Neural cell (in vitro differentiated cells): Measurements from ENCODE around the gene ADARB1. TPM values are rescaled to one million over a fixed set of nuclear protein-coding genes. Genes with fewer than 3 reads are reported as not detected.

ENCODE experiments used
- H2AFZ ChIP-seq: fragments of 200-600, 300-800 bp; sonication (generic), shearing (Covaris generic); 2 replicates; pipeline ENCODE4 v1.6.0; 2014; ENCODE audit warnings: low read depth, mild to moderate bottlenecking, antibody characterized with exemption, low read length, moderate library complexity
- H3F3A ChIP-seq: fragments of 200-600 bp; shearing (Covaris generic); 2 replicates; pipeline ENCODE4 v1.6.1; 2016; ENCODE audit warnings: mild to moderate bottlenecking, moderate library complexity, mixed read lengths, antibody characterized with exemption, low read length; ENCODE audit not compliant: insufficient read depth, poor library complexity, severe bottlenecking
- H3K27ac ChIP-seq: fragments of 200-600, 300-800 bp; sonication (generic), shearing (Covaris generic); 2 replicates; pipeline ENCODE4 v1.5.1; 2014; ENCODE audit warnings: mild to moderate bottlenecking, low read length, moderate library complexity
- H3K27me3 ChIP-seq: fragments of 300-800, 200-600 bp; sonication (generic), shearing (Covaris generic); 2 replicates; pipeline ENCODE4 v1.6.0; 2014; ENCODE audit warnings: mild to moderate bottlenecking, low read depth, low read length, moderate library complexity; ENCODE audit not compliant: insufficient read depth
- H3K36me3 ChIP-seq: fragments of 300-800, 200-600 bp; sonication (generic), shearing (Covaris generic); 2 replicates; pipeline ENCODE4 v1.5.1; 2014; ENCODE audit warnings: mild to moderate bottlenecking, antibody characterized with exemption, low read length, moderate library complexity; ENCODE audit not compliant: insufficient read depth
- H3K4me2 ChIP-seq: fragments of 300-800, 200-600 bp; sonication (generic), shearing (Covaris generic); 2 replicates; pipeline ENCODE4 v1.6.0; 2014; ENCODE audit warnings: mild to moderate bottlenecking, low read length
- H3K4me3 ChIP-seq: fragments of 300-800, 200-600 bp; sonication (generic), shearing (Covaris generic); 2 replicates; pipeline ENCODE4 v1.5.1; 2014; ENCODE audit warnings: mild to moderate bottlenecking, low read length, moderate library complexity
- H3K79me2 ChIP-seq: fragments of 200-600 bp; shearing (Covaris generic); replicated peaks from 2 replicates; pipeline ENCODE4 v1.6.0; 2014; ENCODE audit warnings: mild to moderate bottlenecking, low read length, moderate library complexity; ENCODE audit not compliant: insufficient read depth
- H3K9ac ChIP-seq: fragments of 300-800, 200-600 bp; sonication (generic), shearing (Covaris generic); 2 replicates; pipeline ENCODE4 v1.6.1; 2016; ENCODE audit warnings: mild to moderate bottlenecking, low read length, mixed read lengths
- H3K9me2 ChIP-seq: fragments of 200-600 bp; shearing (Covaris generic); 2 replicates; pipeline ENCODE4 v1.6.1; 2016; ENCODE audit warnings: mild to moderate bottlenecking, low read length, mixed read lengths; ENCODE audit not compliant: insufficient read depth
- H3K9me3 ChIP-seq: fragments of 200-600, 300-800 bp; sonication (generic), shearing (Covaris generic); 2 replicates; pipeline ENCODE4 v1.6.1; 2016; ENCODE audit warnings: mild to moderate bottlenecking, mixed run types, low read length, moderate library complexity, mixed read lengths
- H4K20me1 ChIP-seq: fragments of 200-600 bp; shearing (Covaris generic); 2 replicates; pipeline ENCODE4 v1.6.1; 2016; ENCODE audit warnings: mild to moderate bottlenecking, mixed run types; ENCODE audit not compliant: insufficient read depth
- EP300 ChIP-seq: fragments of 450-650 bp; conservative IDR thresholded peaks from 2 replicates; pipeline ENCODE4 v1.6.1; 2014; ENCODE audit warnings: antibody characterized with exemption, mild to moderate bottlenecking, moderate library complexity; ENCODE audit not compliant: poor library complexity, severe bottlenecking
- EZH2 ChIP-seq: fragments of 200-600, 300-800 bp; shearing (Covaris generic), sonication (generic); IDR thresholded peaks from 2 replicates; pipeline ENCODE4 v1.6.1; 2014; ENCODE audit warnings: antibody characterized with exemption, low read length, borderline replicate concordance, mild to moderate bottlenecking; ENCODE audit not compliant: insufficient read depth, poor library complexity, severe bottlenecking
- MXI1 ChIP-seq: fragments of 450-650 bp; conservative IDR thresholded peaks from 2 replicates; pipeline ENCODE4 v1.6.1; 2014; ENCODE audit warnings: antibody characterized with exemption, mild to moderate bottlenecking; ENCODE audit not compliant: poor library complexity, severe bottlenecking
- POLR2AphosphoS5 ChIP-seq: IDR thresholded peaks from 2 replicates; pipeline ENCODE4 v1.6.1; 2012
- RAD21 ChIP-seq: fragments of 450-650 bp; conservative IDR thresholded peaks from 2 replicates; pipeline ENCODE4 v1.6.1; 2014; ENCODE audit warnings: antibody characterized with exemption, mild to moderate bottlenecking, moderate library complexity
- SMC3 ChIP-seq: fragments of 450-650 bp; conservative IDR thresholded peaks from 2 replicates; pipeline ENCODE4 v1.6.1; 2014; ENCODE audit warnings: antibody characterized with exemption, mild to moderate bottlenecking, moderate library complexity; ENCODE audit not compliant: poor library complexity
- TAF1 ChIP-seq: IDR thresholded peaks from 2 replicates; pipeline ENCODE4 v1.6.1; 2012; ENCODE audit warnings: low read depth
- polyA plus RNA-seq: library from polyadenylated mRNA; depleted of rRNA; stranded (reverse); fragments of >200 nt; gene quantifications from 2 replicates; pipeline ENCODE4 v1.2.3, GENCODE V29; 2014
- TF ChIP-seq, protein P1 (sequence below): fragments of 450-650 bp; IDR thresholded peaks from 2 replicates; pipeline ENCODE4 v1.5.1; 2014; ENCODE audit warnings: antibody characterized with exemption, mild to moderate bottlenecking, moderate library complexity; ENCODE audit not compliant: poor library complexity, severe bottlenecking
- TF ChIP-seq, protein P2 (sequence below): IDR thresholded peaks from 2 replicates; pipeline ENCODE4 v1.6.1; 2012; ENCODE audit warnings: borderline replicate concordance

The ADARB1 gene
- polyA plus RNA-seq, 1 donor from 2014 or later, result 8.9 TPM

DNA sequence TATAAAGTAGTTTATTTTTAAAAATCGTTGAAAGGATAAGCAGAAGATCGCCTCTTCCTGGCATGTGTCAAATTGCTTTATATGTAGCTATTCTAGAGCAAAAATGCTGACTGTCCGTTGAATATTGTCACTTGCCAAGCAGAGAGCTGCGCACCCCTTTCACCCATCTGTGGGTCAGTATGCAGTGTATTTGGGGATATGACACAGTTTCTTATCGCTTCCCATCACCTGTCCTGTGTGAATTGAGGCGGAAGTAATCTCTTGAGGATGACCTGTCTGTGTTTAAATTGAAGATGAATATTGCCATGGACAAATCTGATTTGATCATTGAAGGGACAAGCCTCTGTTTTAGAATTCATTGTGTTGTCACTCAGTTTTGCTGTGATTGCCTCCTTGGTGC, 161.1 kb downstream of the ADARB1 start:
- Histone ChIP-seq H4K20me1 (no peaks in the 10 kb centered on the region), H2AFZ (no peak overlapping the region), H3K9ac (no peak overlapping the region), H3K9me2 (no peaks in the 10 kb centered on the region), H3K9me3 (no peaks in the 10 kb centered on the region), H3K4me3 (no peak overlapping the region), H3F3A (no peaks in the 10 kb centered on the region), H3K27ac (no peak overlapping the region), H3K79me2 (no peaks in the 10 kb centered on the region), H3K27me3 (no peaks in the 10 kb centered on the region), H3K36me3 (no peaks in the 10 kb centered on the region), H3K4me2 (no peak overlapping the region)
- no peak for TF ChIP-seq TAF1
- TF ChIP-seq, protein P1, sequence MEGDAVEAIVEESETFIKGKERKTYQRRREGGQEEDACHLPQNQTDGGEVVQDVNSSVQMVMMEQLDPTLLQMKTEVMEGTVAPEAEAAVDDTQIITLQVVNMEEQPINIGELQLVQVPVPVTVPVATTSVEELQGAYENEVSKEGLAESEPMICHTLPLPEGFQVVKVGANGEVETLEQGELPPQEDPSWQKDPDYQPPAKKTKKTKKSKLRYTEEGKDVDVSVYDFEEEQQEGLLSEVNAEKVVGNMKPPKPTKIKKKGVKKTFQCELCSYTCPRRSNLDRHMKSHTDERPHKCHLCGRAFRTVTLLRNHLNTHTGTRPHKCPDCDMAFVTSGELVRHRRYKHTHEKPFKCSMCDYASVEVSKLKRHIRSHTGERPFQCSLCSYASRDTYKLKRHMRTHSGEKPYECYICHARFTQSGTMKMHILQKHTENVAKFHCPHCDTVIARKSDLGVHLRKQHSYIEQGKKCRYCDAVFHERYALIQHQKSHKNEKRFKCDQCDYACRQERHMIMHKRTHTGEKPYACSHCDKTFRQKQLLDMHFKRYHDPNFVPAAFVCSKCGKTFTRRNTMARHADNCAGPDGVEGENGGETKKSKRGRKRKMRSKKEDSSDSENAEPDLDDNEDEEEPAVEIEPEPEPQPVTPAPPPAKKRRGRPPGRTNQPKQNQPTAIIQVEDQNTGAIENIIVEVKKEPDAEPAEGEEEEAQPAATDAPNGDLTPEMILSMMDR, result no peak
- no peak for TF ChIP-seq RAD21
- TF ChIP-seq EP300, result no peak
- no peak for TF ChIP-seq MXI1
- TF ChIP-seq, protein P2, sequence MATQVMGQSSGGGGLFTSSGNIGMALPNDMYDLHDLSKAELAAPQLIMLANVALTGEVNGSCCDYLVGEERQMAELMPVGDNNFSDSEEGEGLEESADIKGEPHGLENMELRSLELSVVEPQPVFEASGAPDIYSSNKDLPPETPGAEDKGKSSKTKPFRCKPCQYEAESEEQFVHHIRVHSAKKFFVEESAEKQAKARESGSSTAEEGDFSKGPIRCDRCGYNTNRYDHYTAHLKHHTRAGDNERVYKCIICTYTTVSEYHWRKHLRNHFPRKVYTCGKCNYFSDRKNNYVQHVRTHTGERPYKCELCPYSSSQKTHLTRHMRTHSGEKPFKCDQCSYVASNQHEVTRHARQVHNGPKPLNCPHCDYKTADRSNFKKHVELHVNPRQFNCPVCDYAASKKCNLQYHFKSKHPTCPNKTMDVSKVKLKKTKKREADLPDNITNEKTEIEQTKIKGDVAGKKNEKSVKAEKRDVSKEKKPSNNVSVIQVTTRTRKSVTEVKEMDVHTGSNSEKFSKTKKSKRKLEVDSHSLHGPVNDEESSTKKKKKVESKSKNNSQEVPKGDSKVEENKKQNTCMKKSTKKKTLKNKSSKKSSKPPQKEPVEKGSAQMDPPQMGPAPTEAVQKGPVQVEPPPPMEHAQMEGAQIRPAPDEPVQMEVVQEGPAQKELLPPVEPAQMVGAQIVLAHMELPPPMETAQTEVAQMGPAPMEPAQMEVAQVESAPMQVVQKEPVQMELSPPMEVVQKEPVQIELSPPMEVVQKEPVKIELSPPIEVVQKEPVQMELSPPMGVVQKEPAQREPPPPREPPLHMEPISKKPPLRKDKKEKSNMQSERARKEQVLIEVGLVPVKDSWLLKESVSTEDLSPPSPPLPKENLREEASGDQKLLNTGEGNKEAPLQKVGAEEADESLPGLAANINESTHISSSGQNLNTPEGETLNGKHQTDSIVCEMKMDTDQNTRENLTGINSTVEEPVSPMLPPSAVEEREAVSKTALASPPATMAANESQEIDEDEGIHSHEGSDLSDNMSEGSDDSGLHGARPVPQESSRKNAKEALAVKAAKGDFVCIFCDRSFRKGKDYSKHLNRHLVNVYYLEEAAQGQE, result no peak
- no peak for TF ChIP-seq EZH2
- TF ChIP-seq POLR2AphosphoS5, result no peak
- no peak for TF ChIP-seq SMC3

DNA sequence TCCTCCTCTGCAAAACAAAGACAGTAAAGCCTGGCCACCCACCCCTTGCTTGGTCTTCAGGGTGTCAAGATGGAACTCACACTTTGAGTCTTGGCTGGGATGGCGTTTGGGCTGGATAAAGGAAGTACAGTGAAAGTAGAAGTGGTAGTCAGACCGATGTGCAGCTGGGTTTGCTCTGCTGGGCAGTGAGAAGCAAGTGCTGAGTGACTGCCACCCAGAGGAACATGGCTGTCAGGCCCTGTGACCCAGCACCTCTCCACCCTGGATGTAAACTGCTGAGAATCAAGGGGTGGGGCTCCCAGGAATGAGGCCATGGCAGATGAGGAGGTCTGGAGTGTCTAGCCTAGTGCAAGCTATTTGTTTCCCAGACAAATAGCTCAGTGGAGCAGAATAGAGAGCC, 162.1 kb downstream of the ADARB1 start:
- H3K36me3 ChIP-seq, result no peaks in the 10 kb centered on the region
- no peak overlapping the region for H3K27ac ChIP-seq
- no peaks in the 10 kb centered on the region for H3K9me3 ChIP-seq
- H3F3A ChIP-seq, result no peaks in the 10 kb centered on the region
- no peaks in the 10 kb centered on the region for H3K9me2 ChIP-seq
- TF ChIP-seq EZH2 (no peak), RAD21 (no peak), SMC3 (no peak), POLR2AphosphoS5 (no peak), MXI1 (no peak)
- no peaks in the 10 kb centered on the region for H3K27me3 ChIP-seq
- no peak overlapping the region for H3K4me2 ChIP-seq
- no peaks in the 10 kb centered on the region for H3K79me2 ChIP-seq
- H3K4me3 ChIP-seq, result no peak overlapping the region
- H2AFZ ChIP-seq, result no peak overlapping the region
- no peak overlapping the region for H3K9ac ChIP-seq
- no peaks in the 10 kb centered on the region for H4K20me1 ChIP-seq

DNA sequence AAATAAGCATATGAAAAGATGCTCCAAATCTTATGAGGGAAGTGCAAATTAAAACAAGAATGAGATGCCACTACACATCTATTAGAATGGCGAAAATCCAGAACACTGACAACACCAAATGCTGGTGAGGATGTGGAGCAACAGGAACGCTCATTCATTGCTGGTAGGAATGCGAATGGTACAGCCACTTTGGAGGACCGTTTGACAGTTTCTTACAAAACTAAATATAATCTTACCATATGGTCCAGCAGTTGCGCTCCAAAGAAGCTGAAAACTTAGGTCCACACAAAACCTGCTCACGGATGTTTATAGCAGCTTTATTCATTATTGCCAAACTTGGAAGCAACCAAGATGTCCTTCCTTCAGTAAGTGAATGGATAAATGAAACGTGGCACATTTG, 163.0 kb downstream of the ADARB1 start:
- Histone ChIP-seq H3K9me3 (no peaks in the 10 kb centered on the region), H3F3A (no peaks in the 10 kb centered on the region)
- TF ChIP-seq MXI1 (no peak), TAF1 (no peak), RAD21 (no peak), EZH2 (no peak), POLR2AphosphoS5 (no peak)
- TF ChIP-seq, protein P1, result no peak
- TF ChIP-seq, protein P2, result no peak

More for the DNA sequence above, 163.0 kb downstream of the ADARB1 start:
- H3K4me3 ChIP-seq, result no peak overlapping the region
- H3K79me2 ChIP-seq, result no peaks in the 10 kb centered on the region
- no peaks in the 10 kb centered on the region for H3K36me3 ChIP-seq
- no peaks in the 10 kb centered on the region for H3K27me3 ChIP-seq
- no peak overlapping the region for H3K27ac ChIP-seq
- H3K9me2 ChIP-seq, result no peaks in the 10 kb centered on the region
- no peak overlapping the region for H2AFZ ChIP-seq
- no peak overlapping the region for H3K4me2 ChIP-seq
- H4K20me1 ChIP-seq, result no peaks in the 10 kb centered on the region
- H3K9ac ChIP-seq, result no peak overlapping the region
